ENCODE data around the gene CDH11.

The CDH11 gene

GRCh38 chr16:65120831-65121721 is 787 bp downstream of the CDH11 start:
- Histone ChIP-seq H3K4me3 (ENCODE audit: insufficient read length, low read depth) (peak overlapping the region; percentile 72), H3K27me3 (ENCODE audit: insufficient read depth, insufficient read length) (peaks cover 68% of the 10 kb centered on the region), H3K36me3 (ENCODE audit: insufficient read depth, insufficient read length, low read length) (peaks cover 8% of the 10 kb centered on the region), H3K9me3 (ENCODE audit: insufficient read depth, low read length) (no peaks in the 10 kb centered on the region), H3K4me1 (ENCODE audit: insufficient read depth, insufficient read length) (no peaks in the 10 kb centered on the region), H3K9ac (ENCODE audit: insufficient read length, low read depth) (peak overlapping the region; percentile 86)
- TF ChIP-seq ZNF274 (IDR thresholded peaks at IDR 0.05; ENCODE audit: low read depth, low read length): no peak
- TF ChIP-seq SUZ12 (IDR thresholded peaks at IDR 0.05; ENCODE audit: extremely low read depth, insufficient read depth, insufficient read length): peak; percentile 45
- TF ChIP-seq YY1 (IDR thresholded peaks at IDR 0.05; ENCODE audit: insufficient read depth, insufficient read length): no peak
- no peak for DNase-seq (ENCODE audit: low read depth, low spot score)

- peaks cover 62% of the 10 kb centered on the region for H3K27me3 ChIP-seq (ENCODE audit: insufficient read depth, insufficient read length)
- no peaks in the 10 kb centered on the region for H3K9me3 ChIP-seq (ENCODE audit: insufficient read depth, low read length)
- H3K4me1 ChIP-seq (ENCODE audit: insufficient read depth, insufficient read length): no peaks in the 10 kb centered on the region
- peak overlapping the region; percentile 86 for H3K9ac ChIP-seq (ENCODE audit: insufficient read length, low read depth)
- no peak for DNase-seq (ENCODE audit: low read depth, low spot score)
- peak overlapping the region; percentile 72 for H3K4me3 ChIP-seq (ENCODE audit: insufficient read length, low read depth)
- H3K36me3 ChIP-seq (ENCODE audit: insufficient read depth, insufficient read length, low read length): peaks cover 14% of the 10 kb centered on the region
- TF ChIP-seq ZNF274 (IDR thresholded peaks at IDR 0.05; ENCODE audit: low read depth, low read length) (no peak), YY1 (IDR thresholded peaks at IDR 0.05; ENCODE audit: insufficient read depth, insufficient read length) (no peak), SUZ12 (IDR thresholded peaks at IDR 0.05; ENCODE audit: extremely low read depth, insufficient read depth, insufficient read length) (no peak)
These were observed 1.4 kb downstream of the CDH11 start for GRCh38 chr16:65120461-65120830.

GRCh38 chr16:65119901-65120401 is 1.9 kb downstream of the CDH11 start:
- H3K36me3 ChIP-seq (ENCODE audit: insufficient read depth, insufficient read length, low read length): peaks cover 17% of the 10 kb centered on the region
- peak overlapping the region; percentile 72 for H3K4me3 ChIP-seq (ENCODE audit: insufficient read length, low read depth)
- no peaks in the 10 kb centered on the region for H3K4me1 ChIP-seq (ENCODE audit: insufficient read depth, insufficient read length)
- TF ChIP-seq SUZ12 (IDR thresholded peaks at IDR 0.05; ENCODE audit: extremely low read depth, insufficient read depth, insufficient read length): no peak
- no peak for TF ChIP-seq ZNF274 (IDR thresholded peaks at IDR 0.05; ENCODE audit: low read depth, low read length)
- no peak for TF ChIP-seq YY1 (IDR thresholded peaks at IDR 0.05; ENCODE audit: insufficient read depth, insufficient read length)
- peaks cover 57% of the 10 kb centered on the region for H3K27me3 ChIP-seq (ENCODE audit: insufficient read depth, insufficient read length)
- H3K9me3 ChIP-seq (ENCODE audit: insufficient read depth, low read length): no peaks in the 10 kb centered on the region
- DNase-seq (ENCODE audit: low read depth, low spot score): no peak
- no peak overlapping the region for H3K9ac ChIP-seq (ENCODE audit: insufficient read length, low read depth)

- Histone ChIP-seq H3K4me3 (ENCODE audit: insufficient read length, low read depth) (no peak overlapping the region), H3K27me3 (ENCODE audit: insufficient read depth, insufficient read length) (peaks cover 52% of the 10 kb centered on the region), H3K9me3 (ENCODE audit: insufficient read depth, low read length) (no peaks in the 10 kb centered on the region), H3K4me1 (ENCODE audit: insufficient read depth, insufficient read length) (no peaks in the 10 kb centered on the region), H3K9ac (ENCODE audit: insufficient read length, low read depth) (no peak overlapping the region), H3K36me3 (ENCODE audit: insufficient read depth, insufficient read length, low read length) (peaks cover 20% of the 10 kb centered on the region)
- DNase-seq (ENCODE audit: low read depth, low spot score): no peak
- TF ChIP-seq SUZ12 (IDR thresholded peaks at IDR 0.05; ENCODE audit: extremely low read depth, insufficient read depth, insufficient read length) (peak; percentile 16), ZNF274 (IDR thresholded peaks at IDR 0.05; ENCODE audit: low read depth, low read length) (no peak)
These were observed 2.4 kb downstream of the CDH11 start for GRCh38 chr16:65119435-65119834.

DNA sequence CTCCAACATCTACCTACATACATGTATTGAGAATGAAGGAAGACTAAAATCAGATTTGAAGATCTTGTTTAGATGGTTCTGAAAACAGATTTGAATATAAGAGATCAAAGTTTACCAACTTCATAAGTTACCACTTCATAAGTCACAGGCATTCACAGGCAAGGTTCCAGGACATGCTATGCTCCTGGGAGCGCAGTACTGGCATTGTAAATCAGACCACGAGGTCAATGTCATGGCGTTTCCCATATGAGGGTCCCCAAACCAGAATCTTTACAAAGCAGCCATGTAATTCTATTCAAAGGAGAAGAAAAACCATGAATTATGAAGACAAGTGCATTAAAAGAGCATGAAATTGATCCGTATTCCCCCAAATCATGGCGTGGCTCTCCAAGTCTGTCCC is 3.0 kb downstream of the CDH11 start:
- no peak for DNase-seq (ENCODE audit: low read depth, low spot score)
- no peaks in the 10 kb centered on the region for H3K9me3 ChIP-seq (ENCODE audit: insufficient read depth, low read length)
- no peak overlapping the region for H3K4me3 ChIP-seq (ENCODE audit: insufficient read length, low read depth)
- H3K9ac ChIP-seq (ENCODE audit: insufficient read length, low read depth): no peak overlapping the region
- H3K4me1 ChIP-seq (ENCODE audit: insufficient read depth, insufficient read length): no peaks in the 10 kb centered on the region
- TF ChIP-seq SUZ12 (IDR thresholded peaks at IDR 0.05; ENCODE audit: extremely low read depth, insufficient read depth, insufficient read length): no peak
- TF ChIP-seq ZNF274 (IDR thresholded peaks at IDR 0.05; ENCODE audit: low read depth, low read length): no peak
- no peak for TF ChIP-seq YY1 (IDR thresholded peaks at IDR 0.05; ENCODE audit: insufficient read depth, insufficient read length)
- H3K36me3 ChIP-seq (ENCODE audit: insufficient read depth, insufficient read length, low read length): peaks cover 24% of the 10 kb centered on the region
- H3K27me3 ChIP-seq (ENCODE audit: insufficient read depth, insufficient read length): peaks cover 46% of the 10 kb centered on the region

- H3K27me3 ChIP-seq (ENCODE audit: insufficient read depth, insufficient read length): peaks cover 36% of the 10 kb centered on the region
- H3K4me1 ChIP-seq (ENCODE audit: insufficient read depth, insufficient read length): no peaks in the 10 kb centered on the region
- H3K9ac ChIP-seq (ENCODE audit: insufficient read length, low read depth): no peak overlapping the region
- no peaks in the 10 kb centered on the region for H3K9me3 ChIP-seq (ENCODE audit: insufficient read depth, low read length)
- DNase-seq (ENCODE audit: low read depth, low spot score): peak; percentile 68
- H3K36me3 ChIP-seq (ENCODE audit: insufficient read depth, insufficient read length, low read length): peaks cover 31% of the 10 kb centered on the region
- TF ChIP-seq ZNF274 (IDR thresholded peaks at IDR 0.05; ENCODE audit: low read depth, low read length) (no peak), YY1 (IDR thresholded peaks at IDR 0.05; ENCODE audit: insufficient read depth, insufficient read length) (no peak), SUZ12 (IDR thresholded peaks at IDR 0.05; ENCODE audit: extremely low read depth, insufficient read depth, insufficient read length) (no peak)
- H3K4me3 ChIP-seq (ENCODE audit: insufficient read length, low read depth): no peak overlapping the region
These were observed 3.9 kb downstream of the CDH11 start for GRCh38 chr16:65117811-65118448.

- Histone ChIP-seq H3K27me3 (ENCODE audit: insufficient read depth, insufficient read length) (peaks cover 30% of the 10 kb centered on the region), H3K4me3 (ENCODE audit: insufficient read length, low read depth) (no peak overlapping the region), H3K36me3 (ENCODE audit: insufficient read depth, insufficient read length, low read length) (peaks cover 31% of the 10 kb centered on the region), H3K9me3 (ENCODE audit: insufficient read depth, low read length) (no peaks in the 10 kb centered on the region), H3K9ac (ENCODE audit: insufficient read length, low read depth) (no peak overlapping the region), H3K4me1 (ENCODE audit: insufficient read depth, insufficient read length) (no peaks in the 10 kb centered on the region)
- DNase-seq (ENCODE audit: low read depth, low spot score): no peak
- TF ChIP-seq SUZ12 (IDR thresholded peaks at IDR 0.05; ENCODE audit: extremely low read depth, insufficient read depth, insufficient read length): no peak
- TF ChIP-seq YY1 (IDR thresholded peaks at IDR 0.05; ENCODE audit: insufficient read depth, insufficient read length): no peak
- TF ChIP-seq ZNF274 (IDR thresholded peaks at IDR 0.05; ENCODE audit: low read depth, low read length): no peak
These were observed 4.9 kb downstream of the CDH11 start for GRCh38 chr16:65116818-65117430.

Measured in NT2/D1 (cell line).